Activated T-helper 17 cell treated with anti-CD3 and anti-CD28 coated beads, Interleukin-2, amount 50 U/mL, for 72 hours (primary cell): Measurements from ENCODE around the gene COL13A1. TPM values are rescaled to one million over a fixed set of nuclear protein-coding genes. Genes with fewer than 3 reads are reported as not detected.

ENCODE experiments used
- ATAC-seq: fragments of 150-1000 bp; cut with Tn5 transposase; replicated peaks from 2 replicates; pipeline ENCODE4 v1.10.0; 2021; ENCODE audit warnings: mild to moderate bottlenecking, moderate library complexity
- H3K27ac Mint-ChIP-seq: one replicate; pipeline ENCODE4 v1.8.0; 2022; ENCODE audit warnings: mixed read lengths
- H3K27me3 Mint-ChIP-seq: one replicate; pipeline ENCODE4 v1.8.0; 2022; ENCODE audit warnings: mixed read lengths
- H3K36me3 Mint-ChIP-seq: one replicate; pipeline ENCODE4 v1.8.0; 2022; ENCODE audit warnings: low read depth, mild to moderate bottlenecking, mixed read lengths
- H3K4me1 Mint-ChIP-seq: one replicate; pipeline ENCODE4 v1.8.0; 2022; ENCODE audit warnings: mixed read lengths
- H3K4me3 Mint-ChIP-seq: one replicate; pipeline ENCODE4 v1.8.0; 2022; ENCODE audit warnings: mild to moderate bottlenecking, mixed read lengths
- H3K9me3 Mint-ChIP-seq: one replicate; pipeline ENCODE4 v1.8.0; 2022; ENCODE audit warnings: mixed read lengths
- total RNA-seq, 2 donors: library from RNA; stranded (reverse); gene quantifications; one replicate each; pipeline ENCODE4 v1.2.3, GENCODE V29; 2022

The COL13A1 gene
- total RNA-seq, 2 donors from 2014 or later, result not detected

DNA sequence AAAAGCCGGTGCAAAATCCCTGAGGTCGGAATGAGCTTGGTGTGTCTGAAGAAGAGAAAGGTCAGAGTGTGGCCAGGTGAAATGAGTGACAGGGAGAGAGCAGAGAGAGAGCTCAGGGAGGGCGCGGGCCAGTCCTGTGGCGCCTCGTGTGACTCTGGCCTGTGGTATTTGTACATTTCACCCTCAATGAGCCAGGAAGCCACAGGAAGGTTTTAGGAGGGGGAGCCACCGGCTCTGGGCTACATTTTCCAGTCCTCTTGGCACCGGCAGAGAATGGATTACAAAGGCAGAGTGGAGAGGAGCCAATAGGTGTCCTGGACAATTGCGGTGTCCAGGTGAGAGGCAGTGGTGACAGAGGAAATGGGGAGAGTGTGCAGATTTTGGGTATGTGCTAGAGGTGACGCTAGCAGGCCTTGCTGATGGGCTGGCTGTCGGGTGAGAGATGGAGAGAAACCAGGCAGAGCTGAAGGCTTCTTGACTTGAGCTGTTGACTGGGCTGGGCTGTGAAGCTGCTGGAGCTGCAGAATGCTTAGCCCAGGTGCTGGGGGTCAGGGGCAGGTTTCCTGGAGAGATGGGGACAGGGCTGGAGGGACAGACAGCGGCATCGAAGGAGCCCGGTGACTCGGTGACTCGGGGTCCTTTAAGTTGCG is 38.1 kb downstream of the COL13A1 start:
- no peak overlapping the region for H3K4me3 Mint-ChIP-seq
- H3K27ac Mint-ChIP-seq, result no peak overlapping the region
- ATAC-seq, result no peak
- no peaks in the 10 kb centered on the region for H3K9me3 Mint-ChIP-seq
- peaks cover 4% of the 10 kb centered on the region for H3K4me1 Mint-ChIP-seq
- peaks cover 13% of the 10 kb centered on the region for H3K27me3 Mint-ChIP-seq
- no peaks in the 10 kb centered on the region for H3K36me3 Mint-ChIP-seq

DNA sequence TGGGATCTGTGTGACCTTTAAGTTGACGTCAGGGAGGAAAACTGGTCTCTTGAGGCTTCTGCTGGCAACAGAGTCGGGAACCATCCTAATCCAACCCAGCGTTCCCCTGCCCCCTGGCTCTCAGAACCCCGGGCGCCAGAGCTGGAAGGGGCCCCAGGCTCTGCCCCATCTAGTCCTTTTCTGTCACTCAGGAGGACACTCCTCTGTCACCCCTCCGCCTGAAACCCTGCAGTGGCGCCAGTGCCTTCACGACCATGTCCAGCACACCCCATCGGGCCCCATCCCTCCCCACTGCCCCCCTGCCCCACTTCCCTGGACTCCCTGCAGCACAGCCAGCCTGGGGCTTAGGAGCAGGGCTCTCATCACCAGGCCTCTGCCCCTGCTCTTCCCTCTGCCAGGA is 39.1 kb downstream of the COL13A1 start:
- no peak for ATAC-seq
- peaks cover 9% of the 10 kb centered on the region for H3K27me3 Mint-ChIP-seq
- H3K4me1 Mint-ChIP-seq, result peaks cover 4% of the 10 kb centered on the region
- no peak overlapping the region for H3K4me3 Mint-ChIP-seq
- no peak overlapping the region for H3K27ac Mint-ChIP-seq
- H3K36me3 Mint-ChIP-seq, result no peaks in the 10 kb centered on the region
- H3K9me3 Mint-ChIP-seq, result no peaks in the 10 kb centered on the region

DNA sequence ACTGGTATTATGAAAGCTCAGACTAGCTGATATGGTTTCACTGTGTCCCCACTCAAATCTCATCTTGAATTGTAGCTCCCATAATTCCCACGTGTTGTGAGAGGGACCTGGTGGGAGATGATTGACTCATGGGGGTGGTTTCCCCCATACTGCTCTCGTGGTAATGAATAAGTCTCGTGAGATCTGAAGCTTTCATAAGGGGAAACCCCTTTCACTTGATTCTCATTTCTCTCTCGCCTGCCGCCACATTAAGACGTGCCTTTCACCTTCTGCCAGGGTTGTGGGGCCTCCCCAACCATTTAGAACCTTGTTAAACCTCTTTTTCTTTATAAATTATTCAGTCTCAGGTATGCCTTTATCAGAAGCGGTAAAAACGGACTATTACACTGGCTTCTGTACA is 40.3 kb downstream of the COL13A1 start:
- peaks cover 17% of the 10 kb centered on the region for H3K27me3 Mint-ChIP-seq
- ATAC-seq, result peak; percentile 82
- peaks cover 4% of the 10 kb centered on the region for H3K4me1 Mint-ChIP-seq
- H3K36me3 Mint-ChIP-seq, result no peaks in the 10 kb centered on the region
- no peak overlapping the region for H3K4me3 Mint-ChIP-seq
- no peak overlapping the region for H3K27ac Mint-ChIP-seq
- H3K9me3 Mint-ChIP-seq, result no peaks in the 10 kb centered on the region

DNA sequence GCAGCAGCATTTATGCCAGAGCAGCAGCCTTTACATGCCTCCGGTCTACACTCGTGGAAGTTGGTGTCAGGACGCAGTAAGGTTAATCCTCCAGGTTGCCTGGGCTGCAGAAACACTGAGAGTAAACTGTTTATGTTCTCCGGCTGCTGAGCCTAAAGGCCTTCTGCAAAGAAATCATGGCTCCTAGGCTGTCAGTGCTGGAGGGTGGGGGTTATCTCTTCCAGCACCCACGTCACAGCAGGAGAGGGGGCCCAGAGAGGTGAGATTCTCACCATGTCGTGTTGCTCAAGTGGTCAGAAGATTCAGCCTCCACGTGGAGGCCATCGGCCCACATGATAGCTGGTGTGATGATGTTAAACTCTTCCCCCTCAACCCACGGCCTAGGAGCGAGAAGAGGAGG is 41.2 kb downstream of the COL13A1 start:
- Mint-ChIP-seq H3K27ac (no peak overlapping the region), H3K4me3 (no peak overlapping the region), H3K9me3 (no peaks in the 10 kb centered on the region), H3K4me1 (peaks cover 4% of the 10 kb centered on the region), H3K27me3 (peaks cover 22% of the 10 kb centered on the region), H3K36me3 (no peaks in the 10 kb centered on the region)
- no peak for ATAC-seq

DNA sequence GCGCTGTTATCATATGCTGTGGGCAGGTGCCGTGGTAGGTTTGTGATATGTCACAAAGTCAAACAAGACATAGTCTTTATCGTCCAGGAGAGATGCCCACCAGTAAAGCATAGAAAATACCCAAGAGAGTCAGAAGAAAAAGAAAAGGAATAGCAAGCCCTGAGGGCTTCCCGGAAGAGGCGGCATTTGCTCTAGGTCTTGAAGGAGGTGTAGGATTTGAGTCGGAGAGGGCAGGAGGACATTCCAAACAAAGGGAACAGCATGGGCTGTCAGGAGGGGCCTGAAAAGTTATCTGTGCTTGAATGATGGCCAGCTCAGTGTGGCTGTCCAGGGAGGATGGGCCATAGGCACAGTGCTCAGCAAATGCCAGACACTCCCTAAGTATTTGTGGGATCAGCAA is 42.2 kb downstream of the COL13A1 start:
- no peak overlapping the region for H3K4me3 Mint-ChIP-seq
- H3K27ac Mint-ChIP-seq, result no peak overlapping the region
- peaks cover 22% of the 10 kb centered on the region for H3K27me3 Mint-ChIP-seq
- no peaks in the 10 kb centered on the region for H3K9me3 Mint-ChIP-seq
- no peak for ATAC-seq
- H3K4me1 Mint-ChIP-seq, result peaks cover 4% of the 10 kb centered on the region
- H3K36me3 Mint-ChIP-seq, result no peaks in the 10 kb centered on the region

DNA sequence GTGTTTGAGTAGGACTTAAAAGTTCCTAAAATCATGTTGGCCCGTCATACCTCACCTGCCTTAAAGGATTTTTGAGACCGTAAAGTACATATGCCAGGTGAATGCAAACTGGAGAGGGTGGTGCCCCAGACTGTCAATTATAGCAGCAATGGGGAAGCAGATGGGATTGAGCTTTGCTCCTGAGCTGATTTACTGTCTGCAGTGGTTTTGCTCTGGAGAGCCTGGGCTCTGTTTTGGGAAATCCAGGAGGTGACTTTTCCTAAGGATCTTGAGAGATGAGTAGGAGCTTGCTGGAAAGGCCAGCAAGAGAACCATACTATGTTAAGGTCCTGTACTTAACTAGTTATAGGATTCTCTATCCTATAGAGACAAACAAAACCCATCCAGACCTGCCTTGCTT is 43.0 kb downstream of the COL13A1 start:
- no peak overlapping the region for H3K4me3 Mint-ChIP-seq
- H3K4me1 Mint-ChIP-seq, result peaks cover 4% of the 10 kb centered on the region
- no peaks in the 10 kb centered on the region for H3K36me3 Mint-ChIP-seq
- no peaks in the 10 kb centered on the region for H3K9me3 Mint-ChIP-seq
- no peak for ATAC-seq
- H3K27me3 Mint-ChIP-seq, result peaks cover 25% of the 10 kb centered on the region
- H3K27ac Mint-ChIP-seq, result no peak overlapping the region

DNA sequence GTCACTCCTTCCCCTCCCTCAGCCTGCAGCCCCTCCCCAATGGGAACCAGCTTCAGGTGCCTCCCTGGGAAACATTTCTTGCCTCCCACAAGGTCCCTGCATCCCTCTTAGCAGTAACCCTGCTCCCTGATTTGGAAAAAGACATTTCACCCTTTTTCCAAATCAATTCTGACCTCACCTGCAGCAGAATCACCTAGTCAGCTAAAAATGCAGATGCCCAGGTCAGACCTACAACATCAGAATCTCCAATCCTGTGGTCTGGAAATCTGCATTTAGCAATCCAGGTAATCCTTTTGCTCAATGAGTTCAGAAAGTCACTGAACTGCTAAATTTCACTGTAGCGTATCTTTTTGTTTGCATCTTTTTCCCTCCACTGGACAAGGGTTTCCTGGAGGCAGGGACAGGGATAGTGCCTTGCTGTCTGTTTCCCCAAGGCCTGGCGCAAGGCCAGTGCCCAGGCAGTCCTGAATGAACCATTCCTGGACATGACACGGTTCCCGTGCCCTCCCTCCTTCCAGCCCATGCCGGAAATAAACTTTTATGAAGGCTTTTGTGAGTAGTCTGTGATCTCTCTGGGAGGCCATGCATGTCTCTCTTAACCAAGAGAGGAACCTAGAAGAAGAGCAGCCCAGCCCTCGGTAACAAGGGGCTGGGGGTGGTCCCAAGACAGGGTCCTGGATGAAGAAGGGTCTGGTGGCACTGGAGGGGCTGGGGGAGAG is 44.0 kb downstream of the COL13A1 start:
- Mint-ChIP-seq H3K4me3 (no peak overlapping the region), H3K9me3 (no peaks in the 10 kb centered on the region), H3K36me3 (no peaks in the 10 kb centered on the region), H3K4me1 (peaks cover 4% of the 10 kb centered on the region), H3K27me3 (peaks cover 25% of the 10 kb centered on the region), H3K27ac (no peak overlapping the region)
- ATAC-seq, result no peak

DNA sequence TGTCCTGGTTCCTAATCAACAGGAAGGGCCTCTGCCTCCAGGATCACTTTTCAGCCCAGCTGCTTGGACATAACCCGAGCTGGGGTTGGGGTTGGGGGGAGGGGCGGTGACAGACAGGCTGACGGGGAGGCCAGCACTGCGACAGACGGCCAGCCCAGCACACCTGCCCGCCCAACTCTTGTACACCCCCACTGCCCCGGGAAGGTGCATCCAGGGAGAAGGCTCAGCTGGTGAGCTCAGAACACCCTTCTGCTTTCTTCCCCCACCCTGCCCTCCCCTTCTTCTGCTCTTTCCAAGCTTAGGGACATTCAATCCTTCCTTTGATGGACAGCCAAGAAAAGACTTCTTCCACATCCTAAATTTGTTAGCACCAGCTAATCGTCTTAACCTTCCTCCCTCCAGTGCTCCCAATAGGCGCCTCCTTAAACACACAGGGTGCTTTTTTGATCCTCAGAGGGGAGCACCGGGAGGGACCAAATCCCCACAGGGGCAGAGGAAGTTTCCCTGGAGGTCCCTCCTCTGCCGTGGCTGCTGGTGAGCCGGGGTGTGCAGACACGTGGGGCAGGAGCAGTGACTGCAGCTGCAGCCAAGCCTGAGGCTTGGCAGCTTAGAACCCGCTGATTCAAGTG is 44.7 kb downstream of the COL13A1 start:
- H3K36me3 Mint-ChIP-seq, result no peaks in the 10 kb centered on the region
- peaks cover 4% of the 10 kb centered on the region for H3K4me1 Mint-ChIP-seq
- ATAC-seq, result no peak
- no peak overlapping the region for H3K27ac Mint-ChIP-seq
- H3K27me3 Mint-ChIP-seq, result peaks cover 22% of the 10 kb centered on the region
- H3K4me3 Mint-ChIP-seq, result no peak overlapping the region
- no peaks in the 10 kb centered on the region for H3K9me3 Mint-ChIP-seq

DNA sequence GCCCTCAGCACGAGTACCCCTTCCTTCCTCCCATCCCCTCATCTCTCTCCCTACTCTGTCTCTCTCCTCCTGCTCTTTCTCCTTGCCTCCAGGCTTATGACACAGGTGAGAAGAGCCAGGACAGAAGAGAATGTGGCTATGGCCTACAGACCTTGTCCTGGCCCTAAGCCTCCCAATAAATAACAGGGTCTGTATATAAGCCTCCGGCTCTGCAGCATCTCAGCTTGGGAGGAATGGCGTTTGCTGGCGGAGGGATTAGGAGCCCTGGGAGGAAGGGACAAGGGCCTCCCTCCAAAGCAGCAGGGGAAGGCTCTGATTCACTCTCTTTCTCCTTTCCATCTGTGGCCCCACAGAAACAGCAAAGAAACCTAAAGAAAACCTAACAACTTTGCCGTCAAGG is 45.8 kb downstream of the COL13A1 start:
- no peak overlapping the region for H3K27ac Mint-ChIP-seq
- H3K36me3 Mint-ChIP-seq, result no peaks in the 10 kb centered on the region

DNA sequence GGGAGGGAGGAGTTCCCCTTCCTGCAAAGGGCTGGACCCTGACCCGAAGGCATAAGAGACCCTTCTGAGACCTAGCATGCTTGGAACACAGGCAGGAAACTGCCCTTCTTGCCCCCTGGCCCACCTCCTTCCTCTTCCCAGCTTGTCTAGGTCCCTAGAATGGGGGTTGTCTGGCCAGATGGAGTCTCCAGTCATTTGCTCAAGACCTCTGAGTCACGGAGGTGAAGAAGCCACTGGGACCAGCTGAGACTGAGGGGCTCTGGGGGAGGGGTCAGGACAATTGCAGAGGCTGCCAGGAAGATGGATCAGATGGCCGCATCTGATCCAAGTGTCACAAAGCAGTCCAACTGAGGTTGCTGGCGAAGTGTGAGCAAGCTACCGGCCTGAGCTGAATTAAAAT is 46.2 kb downstream of the COL13A1 start:
- Mint-ChIP-seq H3K4me3 (no peak overlapping the region), H3K4me1 (no peaks in the 10 kb centered on the region), H3K27ac (no peak overlapping the region), H3K36me3 (no peaks in the 10 kb centered on the region), H3K9me3 (no peaks in the 10 kb centered on the region), H3K27me3 (peaks cover 19% of the 10 kb centered on the region)
- no peak for ATAC-seq

More for the DNA sequence above, 45.8 kb downstream of the COL13A1 start:
- Mint-ChIP-seq H3K9me3 (no peaks in the 10 kb centered on the region), H3K27me3 (peaks cover 19% of the 10 kb centered on the region), H3K4me1 (peaks cover under 1% of the 10 kb centered on the region), H3K4me3 (no peak overlapping the region)
- ATAC-seq, result no peak

DNA sequence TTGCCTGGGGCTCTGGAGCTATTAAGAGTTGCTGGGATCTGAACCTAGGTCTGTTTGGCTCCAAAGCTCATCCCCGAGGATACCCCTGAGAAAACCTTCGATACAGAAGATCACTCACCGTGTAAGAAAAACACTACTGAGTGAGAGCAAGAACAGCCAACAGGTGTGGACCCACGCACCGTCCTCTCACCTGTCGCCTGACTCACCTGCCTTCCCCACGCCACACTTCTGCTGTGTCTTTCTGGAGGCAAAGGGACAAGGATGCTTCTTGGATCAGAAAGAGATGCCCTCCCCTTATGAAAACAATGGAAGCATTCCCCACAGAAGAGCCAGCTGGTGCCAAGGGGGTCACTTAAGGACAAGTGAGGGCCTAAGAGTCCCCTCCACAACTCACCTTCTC is 46.7 kb downstream of the COL13A1 start:
- Mint-ChIP-seq H3K4me1 (no peaks in the 10 kb centered on the region), H3K9me3 (no peaks in the 10 kb centered on the region), H3K27ac (no peak overlapping the region), H3K27me3 (peaks cover 22% of the 10 kb centered on the region), H3K36me3 (no peaks in the 10 kb centered on the region), H3K4me3 (no peak overlapping the region)
- ATAC-seq, result no peak

DNA sequence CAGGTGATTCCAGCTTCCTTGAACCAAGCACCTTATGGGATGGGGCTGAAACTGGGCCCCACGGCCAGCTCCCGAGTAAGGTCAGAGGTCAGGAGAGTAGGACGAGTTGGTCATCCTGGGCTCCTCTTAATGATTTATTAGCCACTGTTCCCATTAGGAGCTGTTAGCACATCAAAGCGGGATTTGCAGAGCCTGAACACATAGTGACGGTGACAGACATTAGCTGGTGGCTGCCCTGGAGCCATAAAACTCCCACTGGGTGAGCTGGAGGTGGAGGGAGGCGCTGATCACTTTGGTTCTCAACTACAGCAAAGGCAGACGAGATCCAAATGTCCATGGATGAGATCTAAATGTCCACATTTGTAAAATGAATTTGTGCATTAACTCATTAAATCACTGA is 48.1 kb downstream of the COL13A1 start:
- no peaks in the 10 kb centered on the region for H3K4me1 Mint-ChIP-seq

DNA sequence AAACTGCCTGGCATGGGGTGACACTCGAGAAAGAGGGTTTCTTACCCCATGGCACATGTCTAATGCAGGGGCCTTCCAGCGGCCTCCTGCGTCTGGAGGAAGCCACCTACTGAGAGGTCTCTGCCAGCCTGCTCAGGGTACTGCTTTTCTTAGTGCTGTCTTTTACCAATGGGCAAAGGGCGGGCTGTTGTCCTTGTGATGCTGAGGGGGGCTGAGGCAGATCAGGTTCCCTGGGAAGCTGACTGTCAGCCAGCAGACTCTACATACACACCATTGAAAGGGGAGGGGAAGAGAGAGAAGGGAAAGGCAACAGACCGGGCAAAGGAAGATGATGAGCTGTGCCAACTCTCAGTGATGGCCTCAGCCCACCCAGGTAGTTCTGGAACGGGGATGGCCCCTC is 48.7 kb downstream of the COL13A1 start:
- Mint-ChIP-seq H3K27me3 (peaks cover 26% of the 10 kb centered on the region), H3K36me3 (no peaks in the 10 kb centered on the region), H3K9me3 (no peaks in the 10 kb centered on the region), H3K27ac (no peak overlapping the region), H3K4me1 (no peaks in the 10 kb centered on the region), H3K4me3 (no peak overlapping the region)
- no peak for ATAC-seq

More for the DNA sequence above, 48.1 kb downstream of the COL13A1 start:
- Mint-ChIP-seq H3K27ac (no peak overlapping the region), H3K27me3 (peaks cover 26% of the 10 kb centered on the region), H3K36me3 (no peaks in the 10 kb centered on the region), H3K4me3 (no peak overlapping the region), H3K9me3 (no peaks in the 10 kb centered on the region)
- no peak for ATAC-seq

DNA sequence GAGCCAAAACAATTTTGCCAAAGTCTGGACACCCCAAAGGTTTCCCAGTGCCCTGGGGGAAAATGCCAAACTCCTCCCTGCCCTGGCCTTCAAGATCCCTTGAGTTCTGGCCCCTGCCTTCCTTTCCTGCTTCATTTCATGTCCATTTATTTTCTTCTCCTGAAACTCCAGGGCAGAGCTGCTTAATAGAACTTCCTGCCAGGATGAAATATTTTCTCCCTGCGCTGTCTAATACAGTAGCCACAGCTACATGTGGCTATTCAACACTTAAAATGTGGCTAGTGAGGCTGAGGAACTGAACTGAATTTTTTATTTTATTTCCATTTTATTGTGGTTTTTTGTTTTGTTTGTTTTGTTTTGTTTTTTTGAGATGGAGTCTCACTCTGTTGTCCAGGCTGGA is 49.6 kb downstream of the COL13A1 start:
- Mint-ChIP-seq H3K4me1 (no peaks in the 10 kb centered on the region), H3K4me3 (no peak overlapping the region), H3K9me3 (no peaks in the 10 kb centered on the region), H3K27ac (no peak overlapping the region), H3K36me3 (no peaks in the 10 kb centered on the region), H3K27me3 (peaks cover 23% of the 10 kb centered on the region)
- no peak for ATAC-seq

DNA sequence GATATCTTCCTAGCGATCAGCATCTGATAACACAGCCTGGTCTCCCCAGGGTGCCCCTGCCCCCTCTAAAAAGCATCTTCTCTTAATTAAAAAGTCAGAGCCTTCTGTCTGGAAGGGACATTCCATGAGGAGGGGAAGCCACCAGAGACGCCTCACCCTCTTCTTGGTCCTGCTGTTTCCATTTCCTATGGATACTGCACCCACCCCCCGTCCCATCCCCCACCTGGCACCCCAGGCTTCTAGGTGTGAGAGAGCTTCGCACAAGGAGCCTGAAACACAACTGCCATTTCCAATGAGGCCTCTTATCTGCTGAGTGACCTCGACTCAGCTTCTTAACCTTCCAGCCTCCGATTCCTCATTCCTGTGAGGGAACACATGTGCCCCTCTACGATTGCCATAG is 51.4 kb downstream of the COL13A1 start:
- Mint-ChIP-seq H3K36me3 (no peaks in the 10 kb centered on the region), H3K4me3 (no peak overlapping the region), H3K9me3 (no peaks in the 10 kb centered on the region), H3K4me1 (no peaks in the 10 kb centered on the region), H3K27me3 (peaks cover 14% of the 10 kb centered on the region), H3K27ac (no peak overlapping the region)
- ATAC-seq, result no peak
